ENCODE data around the gene QRICH1. TPM values are rescaled to one million over a fixed set of nuclear protein-coding genes. Genes with fewer than 3 reads are reported as not detected.

The QRICH1 gene
- total and polyA plus RNA-seq, 2 of the 13 experiments (the other 11 are each of a cell fraction or from before 2014, with no cell fraction given) = 52.6 to 102 TPM

DNA sequence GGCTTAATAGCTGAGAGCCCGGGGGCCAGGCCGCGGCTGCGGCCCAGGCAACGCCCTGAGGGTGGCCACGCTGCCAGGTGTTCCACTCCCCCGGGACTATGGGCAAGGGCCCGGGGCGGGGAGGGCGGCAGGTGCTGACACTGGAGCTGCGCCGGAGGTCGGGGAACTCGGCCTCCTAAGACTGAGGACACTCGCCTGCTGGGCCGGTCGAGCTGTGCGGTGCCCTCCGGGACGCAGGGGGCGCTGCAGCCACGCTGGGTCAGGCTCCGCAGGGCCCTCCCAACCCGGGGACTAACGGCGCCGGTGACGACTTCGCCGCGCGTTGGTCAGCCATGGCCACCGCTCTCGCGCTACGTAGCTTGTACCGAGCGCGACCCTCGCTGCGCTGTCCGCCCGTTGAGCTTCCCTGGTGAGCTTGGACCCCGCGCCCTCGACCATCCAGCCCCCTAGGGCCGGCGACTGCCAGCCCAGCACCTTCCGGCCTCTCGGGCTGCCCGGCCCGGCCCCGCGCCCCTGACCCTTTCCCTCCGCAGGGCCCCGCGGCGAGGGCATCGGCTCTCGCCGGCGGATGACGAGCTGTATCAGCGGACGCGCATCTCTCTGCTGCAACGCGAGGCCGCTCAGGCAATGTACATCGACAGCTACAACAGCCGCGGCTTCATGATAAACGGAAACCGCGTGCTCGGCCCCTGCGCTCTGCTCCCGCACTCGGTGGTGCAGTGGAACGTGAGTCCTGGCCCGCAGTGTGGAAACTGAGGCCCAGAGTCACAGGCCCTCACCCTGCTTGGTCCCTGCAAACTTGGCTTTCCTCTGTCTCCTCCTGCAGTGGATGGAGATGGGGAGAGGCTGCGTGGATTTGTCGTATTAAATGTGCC, 71.8 kb downstream of the QRICH1 start, which contains the start of gene NDUFAF3 (continued):
- TF ChIP-seq, protein P1, sequence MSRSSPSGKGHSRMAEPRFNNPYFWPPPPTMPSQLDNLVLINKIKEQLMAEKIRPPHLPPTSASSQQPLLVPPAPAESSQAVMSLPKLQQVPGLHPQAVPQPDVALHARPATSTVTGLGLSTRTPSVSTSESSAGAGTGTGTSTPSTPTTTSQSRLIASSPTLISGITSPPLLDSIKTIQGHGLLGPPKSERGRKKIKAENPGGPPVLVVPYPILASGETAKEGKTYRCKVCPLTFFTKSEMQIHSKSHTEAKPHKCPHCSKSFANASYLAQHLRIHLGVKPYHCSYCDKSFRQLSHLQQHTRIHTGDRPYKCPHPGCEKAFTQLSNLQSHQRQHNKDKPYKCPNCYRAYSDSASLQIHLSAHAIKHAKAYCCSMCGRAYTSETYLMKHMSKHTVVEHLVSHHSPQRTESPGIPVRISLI (CRISPR knock-in tag; IDR thresholded peaks at IDR 0.05; ENCODE audit: borderline replicate concordance) = no peak
- TF ChIP-seq ZNF556 (CRISPR knock-in tag; IDR thresholded peaks at IDR 0.05; ENCODE audit: borderline replicate concordance) (peak; percentile 82; the same call in 1 of the 2 replicates), ZNF383 (CRISPR knock-in tag; IDR thresholded peaks at IDR 0.05; ENCODE audit: borderline replicate concordance) (no peak), ZNF652 (CRISPR knock-in tag; IDR thresholded peaks at IDR 0.05; ENCODE audit: borderline replicate concordance, low read depth) (no peak), RFX1 (IDR thresholded peaks at IDR 0.05) (no peak), ZNF496 (CRISPR knock-in tag; IDR thresholded peaks at IDR 0.05; ENCODE audit: insufficient replicate concordance) (no peak), ZBTB20 (CRISPR knock-in tag; IDR thresholded peaks at IDR 0.05; ENCODE audit: borderline replicate concordance, low read depth) (no peak), ZFAT (CRISPR knock-in tag; conservative IDR thresholded peaks at IDR 0.05) (no peak), HDAC6 (IDR thresholded peaks at IDR 0.05; ENCODE audit: low read depth, low read length) (no peak), IRX3 (CRISPR knock-in tag; IDR thresholded peaks at IDR 0.05; ENCODE audit: borderline replicate concordance, low read depth) (no peak), RORA (CRISPR knock-in tag; IDR thresholded peaks at IDR 0.05) (no peak), SRSF1 (optimal IDR thresholded peaks at IDR 0.05; ENCODE audit: low read depth, low read length) (no peak), ZHX1 (CRISPR knock-in tag; IDR thresholded peaks at IDR 0.05; ENCODE audit: low read depth) (peak; percentile 93; the same call in 1 of the 2 replicates), SMC3 (IDR thresholded peaks at IDR 0.05; ENCODE audit: low read length) (no peak), ZBTB1 (CRISPR knock-in tag; IDR thresholded peaks at IDR 0.05; ENCODE audit: borderline replicate concordance) (no peak), ZC3H13 (CRISPR knock-in tag; IDR thresholded peaks at IDR 0.05) (no peak; the same call in 1 of the 2 replicates)
- TF ChIP-seq, protein P2, sequence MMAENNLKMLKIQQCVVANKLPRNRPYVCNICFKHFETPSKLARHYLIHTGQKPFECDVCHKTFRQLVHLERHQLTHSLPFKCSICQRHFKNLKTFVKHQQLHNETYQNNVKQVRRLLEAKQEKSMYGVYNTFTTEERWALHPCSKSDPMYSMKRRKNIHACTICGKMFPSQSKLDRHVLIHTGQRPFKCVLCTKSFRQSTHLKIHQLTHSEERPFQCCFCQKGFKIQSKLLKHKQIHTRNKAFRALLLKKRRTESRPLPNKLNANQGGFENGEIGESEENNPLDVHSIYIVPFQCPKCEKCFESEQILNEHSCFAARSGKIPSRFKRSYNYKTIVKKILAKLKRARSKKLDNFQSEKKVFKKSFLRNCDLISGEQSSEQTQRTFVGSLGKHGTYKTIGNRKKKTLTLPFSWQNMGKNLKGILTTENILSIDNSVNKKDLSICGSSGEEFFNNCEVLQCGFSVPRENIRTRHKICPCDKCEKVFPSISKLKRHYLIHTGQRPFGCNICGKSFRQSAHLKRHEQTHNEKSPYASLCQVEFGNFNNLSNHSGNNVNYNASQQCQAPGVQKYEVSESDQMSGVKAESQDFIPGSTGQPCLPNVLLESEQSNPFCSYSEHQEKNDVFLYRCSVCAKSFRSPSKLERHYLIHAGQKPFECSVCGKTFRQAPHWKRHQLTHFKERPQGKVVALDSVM (CRISPR knock-in tag; IDR thresholded peaks at IDR 0.05) = peak; percentile 77; the same call in 1 of the 2 replicates
- TF ChIP-seq, protein P3, sequence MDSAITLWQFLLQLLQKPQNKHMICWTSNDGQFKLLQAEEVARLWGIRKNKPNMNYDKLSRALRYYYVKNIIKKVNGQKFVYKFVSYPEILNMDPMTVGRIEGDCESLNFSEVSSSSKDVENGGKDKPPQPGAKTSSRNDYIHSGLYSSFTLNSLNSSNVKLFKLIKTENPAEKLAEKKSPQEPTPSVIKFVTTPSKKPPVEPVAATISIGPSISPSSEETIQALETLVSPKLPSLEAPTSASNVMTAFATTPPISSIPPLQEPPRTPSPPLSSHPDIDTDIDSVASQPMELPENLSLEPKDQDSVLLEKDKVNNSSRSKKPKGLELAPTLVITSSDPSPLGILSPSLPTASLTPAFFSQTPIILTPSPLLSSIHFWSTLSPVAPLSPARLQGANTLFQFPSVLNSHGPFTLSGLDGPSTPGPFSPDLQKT (CRISPR knock-in tag; IDR thresholded peaks at IDR 0.05; ENCODE audit: borderline replicate concordance) = 0 out of 2 replicates have a peak, but pooled peaks have one; percentile 75
- TF ChIP-seq, protein P4, sequence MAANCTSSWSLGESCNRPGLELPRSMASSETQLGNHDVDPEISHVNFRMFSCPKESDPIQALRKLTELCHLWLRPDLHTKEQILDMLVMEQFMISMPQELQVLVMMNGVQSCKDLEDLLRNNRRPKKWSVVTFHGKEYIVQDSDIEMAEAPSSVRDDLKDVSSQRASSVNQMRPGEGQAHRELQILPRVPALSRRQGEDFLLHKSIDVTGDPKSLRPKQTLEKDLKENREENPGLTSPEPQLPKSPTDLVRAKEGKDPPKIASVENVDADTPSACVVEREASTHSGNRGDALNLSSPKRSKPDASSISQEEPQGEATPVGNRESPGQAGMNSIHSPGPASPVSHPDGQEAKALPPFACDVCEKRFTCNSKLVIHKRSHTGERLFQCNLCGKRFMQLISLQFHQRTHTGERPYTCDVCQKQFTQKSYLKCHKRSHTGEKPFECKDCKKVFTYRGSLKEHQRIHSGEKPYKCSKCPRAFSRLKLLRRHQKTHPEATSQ (CRISPR knock-in tag; IDR thresholded peaks at IDR 0.05; ENCODE audit: borderline replicate concordance) = peak; percentile 81; the same call in 1 of the 2 replicates

Data from HepG2 (cell line).